Left lung (tissue), 10 donors: ENCODE data around the gene ZNF467. TPM values are rescaled to one million over a fixed set of nuclear protein-coding genes. Genes with fewer than 3 reads are reported as not detected.
A peak's percentile ranks its signal among the peaks of the same experiment; 100 is the strongest.

ENCODE experiments used
- ATAC-seq: fragments of 200-7000 bp; cut with Tn5 transposase; one replicate; pipeline ENCODE4 v1.9.1; 2020; ENCODE audit warnings: moderate library complexity
- DNase-seq, 4 donors: peaks; one replicate each; pipeline ENCODE4 v3.0.0-alpha.2; 2013 to 2020
- H3K27ac ChIP-seq, 2 donors: fragments of 200-600 bp; sonication (generic) in 1 of 2; one replicate each; pipeline versions ENCODE4 v1.5.0 to v1.8.0; 2020 to 2021
- H3K27me3 ChIP-seq, 2 donors: fragments of 200-600 bp; sonication (generic) in 1 of 2; one replicate each; pipeline versions ENCODE4 v1.5.0 to v1.8.0; 2020 to 2021
- H3K36me3 ChIP-seq, 2 donors: fragments of 200-600 bp; sonication (generic) in 1 of 2; one replicate each; pipeline versions ENCODE4 v1.5.0 to v1.8.0; 2020 to 2021
- H3K4me1 ChIP-seq, 2 donors: fragments of 200-600 bp; one replicate each; pipeline ENCODE4 v1.8.0; 2021
- H3K4me3 ChIP-seq, 2 donors: fragments of 200-600 bp; sonication (generic) in 1 of 2; one replicate each; pipeline versions ENCODE4 v1.5.0 to v1.8.0; 2020 to 2021; ENCODE audit warnings: mild to moderate bottlenecking in 1 of 2
- H3K9me3 ChIP-seq, 2 donors: fragments of 200-600 bp; sonication (generic) in 1 of 2; one replicate each; pipeline versions ENCODE4 v1.5.0 to v1.8.0; 2020 to 2021
- intact Hi-C, 2 donors: fragments of 100-400 bp; cut with DNase I; formaldehyde crosslinking; loops; one replicate each; pipeline versions ENCODE4 v1.11.2 to v1.14.2; 2022
- polyA plus RNA-seq, 6 donors: library from polyadenylated mRNA; unstranded; fragments of 120-200 nt; gene quantifications; one replicate each; pipeline ENCODE4 v1.2.1, GENCODE V29; 2013; ENCODE audit not compliant: insufficient read length in 6 of 6
- total RNA-seq, 2 donors: library from RNA; stranded (reverse); fragmentation: NEBNext Ultra II Directional; extraction: Animal tissue kit (Norgen Biotek cat#: 25700); gene quantifications; one replicate each; pipeline ENCODE4 v1.2.1, GENCODE V29; 2021
- TF ChIP-seq, protein P1 (sequence below), 2 donors: fragments of 200-600 bp; sonication (generic) in 1 of 2; IDR thresholded peaks; one replicate each; pipeline versions ENCODE4 v1.5.0 to v1.8.0; 2021; ENCODE audit warnings: antibody characterized with exemption in 2 of 2
- donor health status: DM: no; HTN: yes; CAD: no.
- donor health status: DM: no; HTN: no; CAD: no.

Gene ZNF467
- total and polyA plus RNA-seq, 8 donors = 20.8 to 36.9 (median 29.3) TPM

DNA sequence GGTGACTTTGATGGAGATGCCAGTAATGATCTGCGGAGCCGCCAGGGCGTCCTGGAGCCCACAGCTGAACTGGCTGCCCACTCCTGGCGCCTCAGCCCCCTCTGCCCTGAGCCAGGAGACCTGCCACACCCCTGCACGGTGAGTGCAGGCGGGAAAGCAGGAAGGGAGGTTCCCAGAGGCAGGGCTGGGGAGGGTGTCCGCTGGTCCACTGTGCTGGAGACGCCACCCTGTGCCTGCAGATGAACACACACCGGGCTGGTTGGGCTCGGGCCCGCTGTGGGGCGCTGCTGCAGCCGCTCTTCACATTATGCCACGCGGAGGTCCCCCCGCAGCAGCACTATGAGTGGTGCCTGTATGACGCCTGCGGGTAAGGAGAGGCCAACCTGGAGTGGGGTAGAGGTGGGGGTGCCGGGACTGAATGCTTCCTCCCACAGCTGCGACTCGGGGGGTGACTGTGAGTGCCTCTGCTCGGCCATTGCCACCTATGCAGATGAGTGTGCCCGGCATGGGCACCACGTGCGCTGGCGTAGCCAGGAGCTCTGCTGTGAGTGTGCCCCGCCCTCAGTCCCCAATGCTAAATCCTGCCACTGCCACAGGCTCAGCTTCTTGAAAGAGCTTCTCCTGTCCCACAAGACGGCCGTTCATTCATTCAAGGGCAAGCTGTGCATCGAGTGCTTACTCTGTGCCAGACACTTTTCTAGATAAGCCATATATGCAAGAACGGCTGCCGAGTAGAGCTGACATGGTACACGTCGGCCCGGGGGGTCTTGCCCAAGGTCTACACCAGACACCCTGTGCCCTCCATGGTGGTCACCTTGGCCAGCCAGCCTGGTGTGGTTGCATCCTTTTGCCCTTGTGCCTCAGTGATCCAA, 14.3 kb upstream of the ZNF467 start:
- no peaks in the 10 kb centered on the region for H3K9me3 ChIP-seq
- H3K27ac ChIP-seq = no peak overlapping the region
- no peak overlapping the region for H3K4me3 ChIP-seq
- H3K27me3 ChIP-seq = peaks cover 15 to 50% of the 10 kb centered on the region in 2 donors
- DNase-seq (peak in 2 of 4 donors; percentile 44 to 72), ATAC-seq (peak; percentile 57)
- TF ChIP-seq, protein P1, sequence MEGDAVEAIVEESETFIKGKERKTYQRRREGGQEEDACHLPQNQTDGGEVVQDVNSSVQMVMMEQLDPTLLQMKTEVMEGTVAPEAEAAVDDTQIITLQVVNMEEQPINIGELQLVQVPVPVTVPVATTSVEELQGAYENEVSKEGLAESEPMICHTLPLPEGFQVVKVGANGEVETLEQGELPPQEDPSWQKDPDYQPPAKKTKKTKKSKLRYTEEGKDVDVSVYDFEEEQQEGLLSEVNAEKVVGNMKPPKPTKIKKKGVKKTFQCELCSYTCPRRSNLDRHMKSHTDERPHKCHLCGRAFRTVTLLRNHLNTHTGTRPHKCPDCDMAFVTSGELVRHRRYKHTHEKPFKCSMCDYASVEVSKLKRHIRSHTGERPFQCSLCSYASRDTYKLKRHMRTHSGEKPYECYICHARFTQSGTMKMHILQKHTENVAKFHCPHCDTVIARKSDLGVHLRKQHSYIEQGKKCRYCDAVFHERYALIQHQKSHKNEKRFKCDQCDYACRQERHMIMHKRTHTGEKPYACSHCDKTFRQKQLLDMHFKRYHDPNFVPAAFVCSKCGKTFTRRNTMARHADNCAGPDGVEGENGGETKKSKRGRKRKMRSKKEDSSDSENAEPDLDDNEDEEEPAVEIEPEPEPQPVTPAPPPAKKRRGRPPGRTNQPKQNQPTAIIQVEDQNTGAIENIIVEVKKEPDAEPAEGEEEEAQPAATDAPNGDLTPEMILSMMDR (IDR thresholded peaks at IDR 0.05) = no peak
- H3K4me1 ChIP-seq = peaks cover 0 to 16% of the 10 kb centered on the region in 2 donors
- no peaks in the 10 kb centered on the region for H3K36me3 ChIP-seq
- intact Hi-C loops = no loop called here

DNA sequence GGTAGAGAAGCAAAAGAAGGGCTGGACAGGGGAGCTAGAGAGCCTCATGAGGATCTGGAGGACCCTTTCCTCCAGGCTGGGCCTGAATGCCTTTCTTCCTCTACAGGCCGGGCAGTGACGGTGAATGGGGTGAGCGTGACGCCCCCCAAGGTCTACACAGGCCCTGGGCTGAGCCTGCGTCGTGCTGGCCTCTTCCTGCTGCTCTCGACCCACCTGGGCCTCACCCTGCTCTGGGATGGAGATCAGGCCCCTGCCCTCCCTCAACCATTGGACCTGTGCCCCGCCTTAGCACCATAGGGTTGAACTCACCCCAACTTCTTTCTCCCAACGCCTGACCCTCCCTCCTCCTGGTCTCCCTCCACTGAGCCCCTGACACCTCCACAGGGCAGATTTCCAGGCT, 12.6 kb upstream of the ZNF467 start:
- TF ChIP-seq, protein P1 (IDR thresholded peaks at IDR 0.05) = no peak
- no peak overlapping the region for H3K27ac ChIP-seq
- intact Hi-C loops = no loop called here
- H3K4me3 ChIP-seq = no peak overlapping the region
- peaks cover 15 to 37% of the 10 kb centered on the region in 2 donors for H3K27me3 ChIP-seq
- H3K4me1 ChIP-seq = peaks cover 0 to 16% of the 10 kb centered on the region in 2 donors
- peak in 1 of 4 donors; percentile 71 for DNase-seq
- no peaks in the 10 kb centered on the region for H3K36me3 ChIP-seq
- H3K9me3 ChIP-seq = no peaks in the 10 kb centered on the region
- ATAC-seq = no peak

DNA sequence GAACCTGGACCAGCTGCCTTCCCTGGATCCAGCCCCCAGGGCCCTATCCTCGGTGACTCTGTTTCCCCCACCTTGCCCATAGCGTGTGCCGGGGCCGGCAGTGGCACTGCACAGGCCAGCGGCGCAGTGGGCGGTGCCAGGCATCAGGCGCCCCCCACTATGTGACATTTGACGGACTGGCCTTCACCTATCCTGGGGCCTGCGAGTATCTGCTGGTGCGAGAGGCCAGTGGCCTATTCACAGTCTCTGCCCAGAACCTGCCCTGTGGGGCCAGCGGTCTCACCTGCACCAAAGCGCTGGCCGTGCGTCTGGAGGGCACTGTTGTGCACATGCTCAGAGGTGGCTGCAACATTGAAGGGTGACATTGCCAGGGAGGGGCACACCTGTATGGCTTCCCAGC, 12.0 kb upstream of the ZNF467 start:
- no peak for ATAC-seq
- TF ChIP-seq, protein P1 (IDR thresholded peaks at IDR 0.05) = no peak
- peaks cover 0 to 14% of the 10 kb centered on the region in 2 donors for H3K4me1 ChIP-seq
- H3K9me3 ChIP-seq = no peaks in the 10 kb centered on the region
- H3K4me3 ChIP-seq = no peak overlapping the region
- DNase-seq = peak in 1 of 4 donors; percentile 76
- H3K36me3 ChIP-seq = no peaks in the 10 kb centered on the region
- peaks cover 11 to 31% of the 10 kb centered on the region in 2 donors for H3K27me3 ChIP-seq
- no peak overlapping the region for H3K27ac ChIP-seq
- intact Hi-C loops = no loop called here

DNA sequence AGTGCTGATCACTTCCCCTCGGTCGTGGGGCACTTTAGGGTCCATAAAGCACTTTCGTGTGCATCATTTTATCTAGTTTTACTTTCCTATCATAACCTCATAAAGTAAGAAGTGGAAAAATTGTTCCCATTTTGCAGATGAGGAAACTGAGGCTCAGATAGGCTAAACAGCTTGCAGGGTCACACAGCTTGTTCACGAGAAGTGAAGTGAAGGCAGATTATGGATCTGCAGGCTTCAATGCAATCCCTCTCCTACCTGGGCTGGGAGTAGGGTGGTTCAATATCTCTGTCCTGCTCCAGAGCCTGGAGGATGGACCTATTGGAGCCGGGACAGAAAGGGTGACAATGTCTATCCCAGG, 10.8 kb upstream of the ZNF467 start:
- intact Hi-C loops = no loop called here
- H3K4me1 ChIP-seq = peaks cover 0 to 4% of the 10 kb centered on the region in 2 donors
- no peak for DNase-seq
- no peak overlapping the region for H3K27ac ChIP-seq
- no peak overlapping the region for H3K4me3 ChIP-seq
- ATAC-seq = no peak
- no peaks in the 10 kb centered on the region for H3K9me3 ChIP-seq
- TF ChIP-seq, protein P1 (IDR thresholded peaks at IDR 0.05) = no peak
- peaks cover 0 to 19% of the 10 kb centered on the region in 2 donors for H3K27me3 ChIP-seq
- no peaks in the 10 kb centered on the region for H3K36me3 ChIP-seq

DNA sequence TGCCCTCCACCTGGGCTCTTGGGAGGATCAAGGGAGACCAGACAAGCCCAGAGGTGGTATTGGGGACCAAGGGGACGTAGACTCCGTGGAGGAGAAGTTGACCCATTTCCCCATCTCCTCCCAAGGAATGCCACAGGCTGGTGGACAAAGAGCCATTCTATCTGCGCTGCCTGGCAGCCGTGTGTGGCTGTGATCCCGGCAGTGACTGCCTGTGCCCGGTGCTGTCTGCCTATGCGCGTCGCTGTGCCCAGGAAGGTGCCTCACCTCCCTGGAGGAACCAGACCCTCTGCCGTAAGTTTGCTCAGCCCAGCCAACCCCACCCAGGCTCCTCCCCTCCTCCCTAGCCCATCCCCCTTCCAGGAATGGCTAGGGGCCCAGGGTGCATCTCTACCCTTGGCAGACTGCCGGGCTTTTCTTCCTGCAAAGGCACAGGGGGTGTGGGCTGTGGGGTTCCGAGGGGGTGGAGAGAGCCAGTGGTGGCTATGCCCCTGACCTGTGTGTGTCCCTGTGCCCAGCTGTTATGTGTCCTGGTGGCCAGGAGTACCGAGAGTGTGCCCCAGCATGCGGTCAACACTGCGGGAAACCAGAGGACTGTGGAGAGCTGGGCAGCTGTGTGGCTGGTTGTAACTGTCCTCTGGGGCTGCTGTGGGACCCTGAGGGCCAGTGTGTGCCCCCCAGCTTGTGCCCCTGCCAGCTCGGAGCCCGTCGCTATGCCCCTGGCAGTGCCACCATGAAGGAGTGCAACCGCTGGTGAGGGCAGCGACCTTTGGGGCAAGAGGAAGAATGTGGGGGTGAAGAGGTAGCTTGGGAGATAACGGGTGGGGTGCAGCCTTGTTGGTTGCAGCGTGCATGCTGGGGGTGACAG, 10.2 kb upstream of the ZNF467 start:
- Histone ChIP-seq H3K4me3 (no peak overlapping the region), H3K4me1 (peaks cover 0 to 4% of the 10 kb centered on the region in 2 donors), H3K36me3 (no peaks in the 10 kb centered on the region), H3K27me3 (peaks cover 0 to 13% of the 10 kb centered on the region in 2 donors), H3K9me3 (no peaks in the 10 kb centered on the region), H3K27ac (no peak overlapping the region)
- intact Hi-C loops = no loop called here
- TF ChIP-seq, protein P1 (IDR thresholded peaks at IDR 0.05) = no peak
- ATAC-seq = no peak
- peak in 2 of 4 donors; percentile 38 to 53 for DNase-seq
